Gastroesophageal sphincter (tissue), 3 donors: ENCODE data around the gene RTKN2.

Source experiments
- EP300 ChIP-seq: sonication (generic); formaldehyde crosslinking; IDR thresholded peaks from one replicate; pipeline ENCODE4 v1.6.1; 2017; ENCODE audit warnings: antibody characterized with exemption, mild to moderate bottlenecking
- POLR2A ChIP-seq, 2 donors: fragments of 450-650 bp; IDR thresholded peaks; one replicate each; pipeline ENCODE4 v1.6.1; 2017; ENCODE audit warnings: antibody characterized with exemption in 2 of 2, mild to moderate bottlenecking in 2 of 2, moderate library complexity in 1 of 2
- POLR2AphosphoS5 ChIP-seq: sonication (generic); formaldehyde crosslinking; IDR thresholded peaks from one replicate; pipeline ENCODE4 v1.6.1; 2017; ENCODE audit warnings: antibody characterized with exemption
- TF ChIP-seq, protein P1 (sequence below), 4 experiments: fragments of 200-600 bp in 2 of 4; fragments of 450-650 bp in 2 of 4; sonication (generic) in 1 of 4; IDR thresholded peaks; one replicate each; pipeline ENCODE4 v1.5.1; 2017 to 2019; ENCODE audit warnings: antibody characterized with exemption in 4 of 4, mild to moderate bottlenecking in 2 of 4, moderate library complexity in 2 of 4

GRCh38 chr10:62194924-62195674 lies 73.5 kb downstream of the RTKN2 start:
- TF ChIP-seq POLR2A (IDR thresholded peaks at IDR 0.05) (no peak), EP300 (no peak), POLR2AphosphoS5 (no peak)
- TF ChIP-seq, protein P1, sequence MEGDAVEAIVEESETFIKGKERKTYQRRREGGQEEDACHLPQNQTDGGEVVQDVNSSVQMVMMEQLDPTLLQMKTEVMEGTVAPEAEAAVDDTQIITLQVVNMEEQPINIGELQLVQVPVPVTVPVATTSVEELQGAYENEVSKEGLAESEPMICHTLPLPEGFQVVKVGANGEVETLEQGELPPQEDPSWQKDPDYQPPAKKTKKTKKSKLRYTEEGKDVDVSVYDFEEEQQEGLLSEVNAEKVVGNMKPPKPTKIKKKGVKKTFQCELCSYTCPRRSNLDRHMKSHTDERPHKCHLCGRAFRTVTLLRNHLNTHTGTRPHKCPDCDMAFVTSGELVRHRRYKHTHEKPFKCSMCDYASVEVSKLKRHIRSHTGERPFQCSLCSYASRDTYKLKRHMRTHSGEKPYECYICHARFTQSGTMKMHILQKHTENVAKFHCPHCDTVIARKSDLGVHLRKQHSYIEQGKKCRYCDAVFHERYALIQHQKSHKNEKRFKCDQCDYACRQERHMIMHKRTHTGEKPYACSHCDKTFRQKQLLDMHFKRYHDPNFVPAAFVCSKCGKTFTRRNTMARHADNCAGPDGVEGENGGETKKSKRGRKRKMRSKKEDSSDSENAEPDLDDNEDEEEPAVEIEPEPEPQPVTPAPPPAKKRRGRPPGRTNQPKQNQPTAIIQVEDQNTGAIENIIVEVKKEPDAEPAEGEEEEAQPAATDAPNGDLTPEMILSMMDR (IDR thresholded peaks at IDR 0.05), result no peak
